A549 (cell line): ENCODE measurements around the gene EML1. TPM values are rescaled to one million over a fixed set of nuclear protein-coding genes. Genes with fewer than 3 reads are reported as not detected.

Source experiments
- ATAC-seq, 2 experiments: fragments of 200-7000 bp in 1 of 2; fragments of >200 bp in 1 of 2; cut with Nextera tagmentation in 1 of 2; cut with Tn5 transposase in 1 of 2; 3 replicates each; pipeline versions ENCODE4 v1.8.0 to v1.9.1; 2018 to 2020; ENCODE audit warnings: mild to moderate bottlenecking in 1 of 2, moderate library complexity in 1 of 2
- CTCF ChIA-PET: fragments of 300-600 bp; sonication (Branson Sonifier 250); formaldehyde crosslinking; extraction: SDS; loops from one replicate; lab custom pipeline; 2021; ENCODE audit warnings: antibody characterized with exemption, inconsistent platforms; lab: Yijun Ruan, JAX
- POLR2A ChIA-PET: fragments of 350-600 bp; formaldehyde crosslinking; extraction: SDS; loops from one replicate; lab custom pipeline; 2021; ENCODE audit warnings: antibody characterized with exemption, inconsistent platforms; lab: Yijun Ruan, JAX
- DNase-seq, 2 experiments: peaks; one replicate each; pipeline versions ENCODE4 v3.0.0 to v3.0.0-alpha.2; 2011 to 2016; ENCODE audit warnings: low read depth in 1 of 2, low spot score in 1 of 2
- FAIRE-seq: peaks from 2 replicates; lab custom pipeline; 2011; peaks lifted over from hg19 to GRCh38; lab: Jason Lieb, UNC
- H3K27ac ChIP-seq, 2 experiments: fragments of >200 bp; sonication (Bioruptor Twin); formaldehyde crosslinking; 3 replicates each; pipeline ENCODE4 v1.5.1; 2016 to 2017
- H3K4me1 ChIP-seq: fragments of >200 bp; sonication (Bioruptor Twin); formaldehyde crosslinking; 3 replicates; pipeline ENCODE4 v1.6.1; 2016
- H3K4me2 ChIP-seq: fragments of >200 bp; sonication (Bioruptor Twin); formaldehyde crosslinking; 3 replicates; pipeline ENCODE4 v1.6.1; 2016
- H3K4me3 ChIP-seq: fragments of >200 bp; sonication (Bioruptor Twin); formaldehyde crosslinking; 3 replicates; pipeline ENCODE4 v1.5.1; 2016
- H3K9me3 ChIP-seq: fragments of >200 bp; sonication (Bioruptor Twin); formaldehyde crosslinking; 3 replicates; pipeline ENCODE4 v1.6.1; 2016
- CEBPB ChIP-seq, 2 experiments: fragments of >200 bp in 1 of 2; sonication (Bioruptor Twin) in 1 of 2; formaldehyde crosslinking in 1 of 2; IDR thresholded peaks; 2 replicates each; pipeline ENCODE4 v1.6.1; 2012 to 2016
- EHF ChIP-seq: fragments of 250-450 bp; sonication (Bioruptor Pico); IDR thresholded peaks from 2 replicates; pipeline ENCODE4 v1.5.0; 2020; ENCODE audit warnings: mild to moderate bottlenecking
- FOSL2 ChIP-seq, 2 experiments: fragments of 450-650 bp in 1 of 2; fragments of >200 bp in 1 of 2; sonication (Bioruptor Twin) in 1 of 2; formaldehyde crosslinking; IDR thresholded peaks; 2 replicates each; pipeline versions ENCODE4 v1.5.0 to v1.6.1; 2016 to 2020; ENCODE audit warnings: mild to moderate bottlenecking in 1 of 2, moderate library complexity in 1 of 2
- GATA3 ChIP-seq: IDR thresholded peaks from 2 replicates; pipeline ENCODE4 v1.6.1; 2012; ENCODE audit warnings: borderline replicate concordance
- HDAC2 ChIP-seq: fragments of 200-600 bp; sonication (generic); IDR thresholded peaks from 2 replicates; pipeline ENCODE4 v1.6.1; 2016
- HEYL ChIP-seq: fragments of 250-450 bp; sonication (Bioruptor Pico); IDR thresholded peaks from 2 replicates; pipeline ENCODE4 v1.8.0; 2021; ENCODE audit warnings: mild to moderate bottlenecking, moderate library complexity
- HOXA7 ChIP-seq: fragments of 250-450 bp; sonication (Bioruptor Pico); IDR thresholded peaks from 2 replicates; pipeline ENCODE4 v1.5.0; 2020; ENCODE audit warnings: mild to moderate bottlenecking, moderate library complexity
- HOXB13 ChIP-seq: fragments of 250-450 bp; sonication (Bioruptor Pico); IDR thresholded peaks from 2 replicates; pipeline ENCODE4 v1.5.0; 2020; ENCODE audit warnings: low read depth, mild to moderate bottlenecking, moderate library complexity
- HOXB5 ChIP-seq: fragments of 250-450 bp; sonication (Bioruptor Pico); IDR thresholded peaks from 2 replicates; pipeline ENCODE4 v1.5.0; 2020; ENCODE audit warnings: mild to moderate bottlenecking, moderate library complexity
- KDM1A ChIP-seq: fragments of 200-600 bp; sonication (generic); IDR thresholded peaks from 2 replicates; pipeline ENCODE4 v1.6.1; 2016; ENCODE audit warnings: low read depth, mild to moderate bottlenecking
- KDM5A ChIP-seq: fragments of 200-600 bp; sonication (generic); IDR thresholded peaks from 2 replicates; pipeline ENCODE4 v1.6.1; 2016; ENCODE audit warnings: antibody characterized with exemption, mild to moderate bottlenecking
- MAFK ChIP-seq: fragments of 450-650 bp; IDR thresholded peaks from 2 replicates; pipeline ENCODE4 v1.6.1; 2014; ENCODE audit not compliant: partially characterized antibody
- NR3C1 ChIP-seq: fragments of >200 bp; sonication (Bioruptor Twin); formaldehyde crosslinking; IDR thresholded peaks from 3 replicates; pipeline ENCODE4 v1.6.1; 2017
- PHF8 ChIP-seq: fragments of 200-600 bp; sonication (generic); IDR thresholded peaks from 2 replicates; pipeline ENCODE4 v1.6.1; 2016; ENCODE audit warnings: low read depth, mild to moderate bottlenecking, antibody characterized with exemption, moderate library complexity, borderline replicate concordance
- RCOR1 ChIP-seq: fragments of 150-350 bp; IDR thresholded peaks from 2 replicates; pipeline ENCODE4 v1.6.1; 2014; ENCODE audit warnings: antibody characterized with exemption, low read length, low read depth
- RFX5 ChIP-seq: fragments of 450-650 bp; IDR thresholded peaks from 2 replicates; pipeline ENCODE4 v1.7.1; 2014; ENCODE audit warnings: antibody characterized with exemption, mild to moderate bottlenecking, moderate library complexity
- RNF2 ChIP-seq: fragments of 200-600 bp; sonication (generic); IDR thresholded peaks from 2 replicates; pipeline ENCODE4 v1.6.1; 2016; ENCODE audit warnings: low read depth, mild to moderate bottlenecking, antibody characterized with exemption, moderate library complexity, borderline replicate concordance
- SMC3 ChIP-seq: fragments of >200 bp; sonication (Bioruptor Twin); formaldehyde crosslinking; IDR thresholded peaks from 3 replicates; pipeline ENCODE4 v1.6.1; 2018; ENCODE audit warnings: inconsistent platforms
- SREBF2 ChIP-seq: fragments of 450-650 bp; IDR thresholded peaks from 2 replicates; pipeline ENCODE4 v1.6.1; 2014; ENCODE audit warnings: mild to moderate bottlenecking, moderate library complexity
- ZSCAN20 ChIP-seq: fragments of 250-450 bp; sonication (Bioruptor Pico); IDR thresholded peaks from 2 replicates; pipeline ENCODE4 v1.8.0; 2022; ENCODE audit warnings: mild to moderate bottlenecking, moderate library complexity
- WGBS: methylation state at CpG from one replicate; pipeline ENCODE4 v1.1.6; 2017; ENCODE audit errors: missing lambda C conversion rate; 5-methylcytosine and 5-hydroxymethylcytosine counted together
- polyA plus RNA-seq, 4 experiments: library from polyadenylated mRNA; depleted of rRNA in 3 of 4; stranded (reverse); fragments of >200 nt; fragmentation: RNase III in 1 of 4; extraction: RNeasy Plus Mini Kit Qiagen cat#74134 plus additional on column Dnase treatment in 1 of 4; gene quantifications; 2 replicates in 3 of 4; 3 replicates in 1 of 4; pipeline ENCODE4 v1.2.3, GENCODE V29; 2011 to 2017
- TF ChIP-seq, protein P1 (sequence below): IDR thresholded peaks from 2 replicates; pipeline ENCODE4 v1.6.1; 2012

Gene EML1
- polyA plus RNA-seq, 2 of the 4 experiments (the other 2 are of a cell fraction), result 29.7 to 30.8 TPM

DNA sequence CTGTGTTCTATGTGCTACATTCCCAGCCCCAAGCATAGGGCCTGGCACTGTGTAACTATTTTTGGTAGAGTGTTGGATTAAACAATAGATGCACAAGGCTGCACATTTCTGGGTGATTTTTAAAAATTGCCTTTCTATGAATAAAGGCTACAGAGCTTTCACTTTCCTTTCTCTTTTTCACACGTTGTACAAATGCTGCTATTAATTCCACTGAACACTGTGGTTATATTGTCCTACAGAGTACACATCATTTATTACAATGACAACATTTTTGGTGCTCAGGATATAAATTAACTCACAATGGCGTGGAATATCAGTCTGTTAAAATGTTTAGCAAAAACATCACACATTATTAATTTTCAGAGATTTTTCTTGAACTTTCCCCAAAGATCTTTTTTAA is 3.6 kb upstream of the EML1 start:
- H3K9me3 ChIP-seq, result no peaks in the 10 kb centered on the region
- CTCF ChIA-PET, result interaction anchor here (0.8 to 1.3 kb wide), 5 partner anchors 11 to 60 kb away, joined by 3 to 4 read pairs (median 3); no protein-coding TSS in a partner anchor
- FAIRE-seq (no peak), ATAC-seq (no peak)
- H3K4me1 ChIP-seq, result peaks cover 13% of the 10 kb centered on the region
- 84% methylated on average over 2 of the region's 2 CpGs for WGBS
- H3K4me2 ChIP-seq, result no peak overlapping the region
- H3K4me3 ChIP-seq, result no peak overlapping the region
- POLR2A ChIA-PET, result no interaction called here
- TF ChIP-seq HOXB13 (CRISPR knock-in tag) (no peak), RCOR1 (no peak), HEYL (no peak), ZSCAN20 (CRISPR knock-in tag) (no peak), KDM5A (no peak), MAFK (no peak), SMC3 (no peak), RFX5 (no peak), SREBF2 (no peak), EHF (CRISPR knock-in tag) (no peak)
- TF ChIP-seq, all 56 proteins: peak for 0
- no peak for DNase-seq
- H3K27ac ChIP-seq, result no peak overlapping the region

DNA sequence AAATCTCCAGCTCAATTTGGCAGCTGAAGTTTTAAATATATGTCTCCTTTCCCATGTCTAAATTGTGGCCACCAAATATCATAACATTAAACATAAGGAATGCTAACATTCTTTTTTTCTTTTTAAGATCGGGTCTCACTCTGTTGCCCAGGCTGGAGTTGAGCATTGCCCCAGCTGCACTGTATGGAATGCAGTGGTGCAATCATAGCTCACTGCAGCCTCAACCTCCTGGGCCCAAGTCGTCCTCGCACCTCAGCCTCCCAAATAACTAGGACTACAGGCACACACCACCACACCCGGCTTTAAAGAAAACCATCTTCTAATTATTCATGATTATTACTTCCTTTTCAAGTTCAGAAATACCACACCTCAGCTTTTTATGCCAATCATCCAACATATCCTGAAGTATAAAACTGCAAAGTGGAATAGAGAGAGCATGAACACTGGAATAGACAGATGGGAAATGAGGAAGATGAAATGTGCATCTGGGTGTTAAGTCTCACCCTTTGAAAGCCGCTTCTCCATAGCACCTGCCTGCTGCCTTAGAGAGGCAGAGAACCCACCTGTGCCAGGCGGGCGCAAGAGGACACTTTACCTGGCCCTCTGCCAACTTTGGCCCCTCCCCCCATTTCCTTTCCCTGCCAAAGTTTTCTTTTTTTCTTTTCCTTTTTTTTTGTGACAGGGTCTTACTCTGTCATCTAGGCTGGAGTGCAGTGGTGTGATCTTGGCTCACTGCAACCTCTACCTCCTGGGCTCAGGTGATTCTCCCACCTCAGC is 2.8 kb upstream of the EML1 start:
- no peaks in the 10 kb centered on the region for H3K9me3 ChIP-seq
- peaks cover 20% of the 10 kb centered on the region for H3K4me1 ChIP-seq
- H3K4me2 ChIP-seq, result no peak overlapping the region
- no peak for DNase-seq
- ChIA-PET CTCF (interaction anchor here (0.8 to 8.8 kb wide), 5 partner anchors 24 to 60 kb away, joined by 3 to 68 read pairs (median 4); no protein-coding TSS in a partner anchor), POLR2A (interaction anchor here (0.6 kb wide), 1 partner anchor 101 kb away, joined by 3 read pairs; no protein-coding TSS in a partner anchor)
- no peak overlapping the region for H3K27ac ChIP-seq
- H3K4me3 ChIP-seq, result no peak overlapping the region
- TF ChIP-seq HOXB5 (CRISPR knock-in tag) (no peak), PHF8 (no peak), KDM1A (no peak), HOXA7 (no peak), FOSL2 (IDR thresholded peaks at IDR 0.05) (no peak), FOSL2 (CRISPR knock-in tag; IDR thresholded peaks at IDR 0.05) (no peak), NR3C1 (no peak), HDAC2 (no peak), RNF2 (no peak)
- TF ChIP-seq, protein P1, sequence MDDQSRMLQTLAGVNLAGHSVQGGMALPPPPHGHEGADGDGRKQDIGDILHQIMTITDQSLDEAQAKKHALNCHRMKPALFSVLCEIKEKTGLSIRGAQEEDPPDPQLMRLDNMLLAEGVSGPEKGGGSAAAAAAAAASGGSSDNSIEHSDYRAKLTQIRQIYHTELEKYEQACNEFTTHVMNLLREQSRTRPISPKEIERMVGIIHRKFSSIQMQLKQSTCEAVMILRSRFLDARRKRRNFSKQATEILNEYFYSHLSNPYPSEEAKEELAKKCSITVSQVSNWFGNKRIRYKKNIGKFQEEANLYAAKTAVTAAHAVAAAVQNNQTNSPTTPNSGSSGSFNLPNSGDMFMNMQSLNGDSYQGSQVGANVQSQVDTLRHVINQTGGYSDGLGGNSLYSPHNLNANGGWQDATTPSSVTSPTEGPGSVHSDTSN, result no peak
- 89% methylated on average over 7 of the region's 7 CpGs for WGBS
- FAIRE-seq, result no peak
- no peak for ATAC-seq

DNA sequence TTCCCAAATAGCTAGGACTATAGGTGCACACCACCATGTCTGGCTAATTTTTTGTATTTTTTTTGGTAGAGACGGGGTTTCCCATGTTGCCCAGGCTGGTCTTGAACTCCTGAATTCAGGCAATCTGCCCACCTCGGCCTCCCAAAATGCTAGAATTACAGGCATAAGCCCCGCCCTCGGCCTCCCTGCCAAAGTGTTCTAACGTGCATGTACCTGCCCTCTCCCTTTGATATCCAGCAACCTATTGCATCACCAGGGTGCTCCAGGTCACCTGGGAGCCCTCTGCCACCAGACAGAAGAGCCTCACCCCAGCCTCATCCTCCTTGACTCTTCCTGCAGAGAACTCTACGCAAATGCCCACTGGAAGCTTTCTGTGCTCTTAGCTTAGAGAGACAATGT is 2.2 kb upstream of the EML1 start:
- no peak overlapping the region for H3K4me3 ChIP-seq
- 92% methylated on average over 6 of the region's 6 CpGs for WGBS
- peaks cover 20% of the 10 kb centered on the region for H3K4me1 ChIP-seq
- ATAC-seq (no peak), DNase-seq (no peak), FAIRE-seq (no peak)
- ChIA-PET POLR2A (no interaction called here), CTCF (interaction anchor here (0.6 to 8.8 kb wide), 5 partner anchors 15 to 103 kb away, joined by 3 to 68 read pairs (median 5); no protein-coding TSS in a partner anchor)
- H3K27ac ChIP-seq, result no peak overlapping the region
- TF ChIP-seq GATA3, result no peak
- TF ChIP-seq CEBPB (IDR thresholded peaks at IDR 0.05), result 0 out of 4 replicates have a peak, but pooled peaks of 1 of the 2 experiments have one; percentile 35
- H3K9me3 ChIP-seq, result no peaks in the 10 kb centered on the region
- no peak overlapping the region for H3K4me2 ChIP-seq
